NCI-H2171 treated with DMSO at 0.1 percent for 48 hours (cell line): ENCODE results near the gene OR52B2.

Source experiments
- DNase-seq: peaks from one replicate; lab custom pipeline; 2025; lab: John Stamatoyannopoulos, UW

The OR52B2 gene

DNA sequence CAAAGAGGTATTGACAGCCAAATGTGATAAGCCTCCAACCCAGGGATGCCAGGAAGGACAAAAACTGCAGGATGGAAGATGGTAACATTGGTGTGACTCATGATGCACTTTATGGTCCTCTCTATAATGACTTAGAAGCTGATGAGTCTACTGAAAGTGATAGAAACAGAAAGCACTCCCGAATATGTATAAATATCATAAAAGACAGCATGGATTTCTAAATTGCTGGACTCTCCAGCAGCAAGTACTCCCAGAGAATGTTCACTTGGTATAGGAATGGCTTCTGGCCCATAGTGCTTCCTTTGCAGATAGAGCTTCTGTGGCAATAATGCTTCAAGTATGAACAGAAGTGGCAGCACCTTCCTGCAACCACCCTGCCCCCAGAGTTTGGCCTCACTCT lies at the start of gene OR52B2:
Gene OR52B2, minus strand, starts transcription at position 101 of the 400 bp plus-strand sequence. Its CDS starts 0 bp downstream, at position 101.
- DNase-seq: no peak

DNA sequence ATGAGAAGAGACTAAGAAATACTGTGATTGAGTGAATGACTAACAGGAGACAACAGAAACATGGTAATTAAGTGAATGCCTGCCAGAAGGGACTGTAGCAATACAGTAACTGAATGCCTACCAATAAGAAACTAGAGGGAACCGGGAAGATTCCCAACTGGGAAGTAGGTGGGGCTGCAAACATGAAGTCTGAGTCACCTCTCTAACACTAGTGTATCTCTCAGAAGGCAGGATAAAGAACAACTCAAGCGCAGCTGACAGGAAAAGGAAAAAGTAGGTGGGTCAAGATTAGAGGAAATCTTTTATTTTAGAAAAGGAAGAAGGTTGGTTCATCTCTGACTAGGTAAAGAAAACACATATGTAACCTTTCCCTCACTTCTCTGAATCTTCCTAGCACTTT lies 49.2 kb upstream of the OR52B2 start:
- DNase-seq: no peak

DNA sequence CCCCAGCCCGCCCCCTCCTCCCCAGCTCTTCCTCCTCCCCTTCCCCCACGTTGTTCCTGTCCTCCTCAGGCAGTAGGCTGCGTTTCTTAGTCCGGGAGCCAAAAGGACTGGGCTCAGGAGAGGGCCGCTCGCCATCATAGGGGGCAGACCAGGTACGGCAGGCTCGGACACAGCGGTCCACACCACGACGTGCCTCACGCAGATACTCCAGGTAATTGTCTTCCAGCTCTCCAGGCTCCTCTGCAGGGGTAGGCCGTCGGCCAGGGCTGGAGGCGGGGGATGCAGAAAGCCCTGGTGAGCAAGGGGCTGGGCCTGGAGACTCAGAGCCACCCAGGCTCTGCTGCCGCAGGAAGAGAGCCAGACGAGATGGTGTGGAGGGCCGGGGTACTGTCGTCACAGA lies 47.6 kb upstream of the OR52B2 start:
- DNase-seq: no peak

DNA sequence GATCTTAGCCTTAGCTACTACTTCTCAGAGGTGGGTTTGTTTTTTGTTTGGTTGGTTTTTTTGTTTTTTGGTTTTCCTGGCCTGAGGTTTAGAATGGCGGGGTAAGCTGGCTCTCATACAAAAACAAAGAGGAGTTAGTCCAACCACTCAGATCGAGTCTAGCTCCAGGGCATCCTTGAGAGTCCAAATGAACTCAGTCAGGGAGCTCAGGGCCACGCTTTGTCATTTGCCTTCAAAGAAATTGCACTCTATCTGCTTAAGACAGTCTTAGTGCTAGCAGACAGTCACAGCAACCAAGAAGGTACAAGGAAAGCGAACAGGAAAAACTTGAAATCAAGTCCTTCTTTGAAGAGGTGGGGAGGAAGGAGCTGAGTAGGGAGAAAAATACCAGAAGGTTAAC lies 46.4 kb upstream of the OR52B2 start:
- no peak for DNase-seq

DNA sequence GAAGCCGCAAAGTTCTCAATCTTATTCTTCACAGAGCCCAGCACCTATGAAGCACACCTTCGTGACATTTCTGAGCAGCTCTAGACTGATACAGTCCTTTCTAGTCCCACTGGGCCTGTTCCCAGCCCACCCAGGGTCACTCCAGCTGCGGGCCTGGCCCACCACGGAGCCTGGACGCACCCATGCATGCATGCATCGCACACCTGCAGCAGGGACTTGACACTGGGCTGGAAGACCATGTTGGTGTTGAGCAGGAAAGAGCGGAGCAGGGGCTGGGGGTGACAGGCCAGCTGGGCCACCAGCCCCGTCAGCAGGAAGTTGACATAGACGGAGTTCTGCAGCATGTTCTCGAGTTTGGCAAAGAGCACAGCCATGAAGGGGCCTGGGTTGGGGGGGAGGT lies 44.4 kb upstream of the OR52B2 start:
- DNase-seq: no peak

DNA sequence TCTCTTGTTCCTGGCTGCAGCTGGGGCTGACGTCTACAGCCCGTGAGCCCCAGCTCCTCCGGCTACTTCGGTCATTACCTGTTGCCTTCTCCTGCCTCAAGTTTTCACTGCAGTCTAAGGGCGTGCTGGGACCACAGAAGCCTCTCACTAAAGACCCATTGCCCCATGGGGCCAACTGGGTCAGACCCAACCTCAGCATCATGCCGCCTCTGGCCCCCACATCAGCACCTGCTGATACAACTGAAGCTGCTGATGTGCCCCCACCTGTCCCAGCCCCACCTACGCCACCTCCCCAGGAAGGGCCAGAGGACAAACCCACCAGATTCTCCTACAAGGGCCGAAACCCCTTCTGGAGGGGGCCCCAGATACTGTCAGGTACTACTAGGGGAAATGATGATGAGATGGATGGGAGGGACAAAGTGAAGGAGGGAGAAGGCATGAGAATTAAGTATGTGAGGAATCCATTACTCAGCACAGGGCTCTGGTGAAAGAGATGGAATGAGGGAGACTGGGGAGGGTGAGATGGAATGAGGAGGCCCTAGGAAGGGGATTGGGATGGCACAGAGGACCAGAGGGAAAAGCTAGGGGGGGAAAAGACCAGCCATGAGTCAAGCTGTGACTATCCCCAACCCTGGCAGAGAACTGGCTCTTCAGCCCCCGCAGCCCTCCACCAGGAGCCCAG lies 40.3 kb upstream of the OR52B2 start:
- no peak for DNase-seq

DNA sequence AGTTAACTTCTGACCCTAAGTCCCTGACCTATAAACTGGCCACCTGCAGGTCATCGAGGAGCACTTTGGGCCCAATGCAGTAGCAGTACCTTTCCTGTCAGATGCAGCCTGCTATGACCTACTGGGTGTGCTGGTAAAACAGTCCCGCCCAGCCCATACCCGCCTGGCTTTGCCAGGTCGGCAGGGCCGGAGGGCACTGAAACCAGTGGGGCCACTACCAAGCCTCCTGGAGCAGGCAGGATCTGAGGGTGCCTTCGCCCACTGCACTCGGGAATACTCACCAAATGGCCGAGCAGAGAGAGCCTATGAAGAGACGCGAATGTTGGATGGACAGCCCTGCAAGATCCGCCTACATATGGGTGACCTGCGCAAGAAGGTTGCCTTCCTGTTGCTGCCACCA lies 39.7 kb upstream of the OR52B2 start:
- DNase-seq: no peak

DNA sequence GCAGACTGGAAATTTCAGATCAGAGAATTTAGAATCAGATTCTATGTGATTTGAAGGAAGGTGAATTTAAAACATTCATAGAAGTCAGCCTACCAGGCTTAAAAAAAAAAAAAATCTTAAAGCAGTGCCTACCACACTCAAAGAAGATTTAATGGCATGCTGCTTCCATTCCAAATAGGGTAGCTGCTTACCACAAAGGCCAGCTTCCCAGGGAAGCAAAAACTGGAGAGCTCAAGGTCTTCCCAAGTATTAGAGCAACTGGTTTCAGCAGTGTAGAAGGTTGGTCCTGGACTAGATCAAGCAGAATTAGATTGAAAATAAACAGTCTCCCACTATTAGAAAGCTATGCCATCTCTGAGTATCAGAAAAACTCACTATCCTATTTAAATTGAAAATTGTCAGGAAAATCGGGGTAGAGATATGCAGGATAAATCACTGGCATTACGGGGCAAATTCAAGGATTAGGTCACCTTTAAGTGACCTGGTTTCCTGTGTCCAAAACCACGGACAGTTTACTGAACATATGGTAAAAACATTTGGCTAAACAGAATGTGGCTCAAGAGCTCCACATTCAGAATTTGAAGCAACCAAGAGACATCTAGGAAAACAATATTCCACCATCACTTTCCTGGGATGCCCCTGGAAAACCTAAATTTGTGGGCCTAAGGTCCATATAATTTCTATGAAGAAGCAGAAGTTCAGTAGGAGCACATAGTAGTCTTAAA lies 36.5 kb upstream of the OR52B2 start:
- DNase-seq: no peak

DNA sequence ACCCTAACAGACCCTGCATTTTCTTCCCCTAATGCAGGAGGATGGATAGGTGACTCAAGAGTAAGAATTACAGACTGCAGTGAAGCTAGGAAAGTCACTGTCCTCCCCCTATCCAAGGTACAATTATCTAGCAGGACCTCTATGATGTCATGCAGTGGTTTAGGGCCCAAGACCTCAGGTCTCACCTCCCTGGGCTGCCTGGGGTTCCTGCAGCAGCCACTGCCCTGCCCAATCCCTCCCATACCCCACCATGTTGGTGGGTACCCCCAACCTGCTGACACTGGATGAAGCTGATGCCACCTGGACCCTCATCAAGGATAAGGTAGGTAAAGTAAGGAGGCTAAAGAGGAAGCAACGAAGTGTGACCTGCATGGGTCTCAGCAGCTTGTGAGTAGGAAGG lies 35.2 kb upstream of the OR52B2 start, which contains the start of gene C11orf42:
Gene C11orf42, plus strand, starts transcription at position 192 of the 400 bp plus-strand sequence. Its CDS starts 59 bp downstream, at position 251.
- DNase-seq: no peak

DNA sequence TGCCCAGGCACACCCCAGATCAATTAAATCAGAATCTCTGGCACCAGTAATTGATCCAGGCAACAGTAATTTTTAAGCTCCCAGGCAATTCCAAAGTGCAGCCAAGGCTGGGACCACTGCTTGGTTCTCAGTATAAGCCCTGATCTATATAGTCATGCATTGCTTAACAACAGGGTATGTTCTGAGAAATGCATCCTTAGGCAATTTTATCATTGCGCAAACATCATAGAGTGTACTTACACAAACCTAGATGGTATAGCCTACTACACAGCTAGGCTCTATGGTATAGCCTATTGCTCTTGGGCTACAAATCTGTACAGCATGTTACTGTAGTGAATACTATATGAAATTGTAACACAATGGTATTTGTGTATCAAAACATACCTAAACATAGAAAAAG lies 34.6 kb upstream of the OR52B2 start:
- DNase-seq: no peak

DNA sequence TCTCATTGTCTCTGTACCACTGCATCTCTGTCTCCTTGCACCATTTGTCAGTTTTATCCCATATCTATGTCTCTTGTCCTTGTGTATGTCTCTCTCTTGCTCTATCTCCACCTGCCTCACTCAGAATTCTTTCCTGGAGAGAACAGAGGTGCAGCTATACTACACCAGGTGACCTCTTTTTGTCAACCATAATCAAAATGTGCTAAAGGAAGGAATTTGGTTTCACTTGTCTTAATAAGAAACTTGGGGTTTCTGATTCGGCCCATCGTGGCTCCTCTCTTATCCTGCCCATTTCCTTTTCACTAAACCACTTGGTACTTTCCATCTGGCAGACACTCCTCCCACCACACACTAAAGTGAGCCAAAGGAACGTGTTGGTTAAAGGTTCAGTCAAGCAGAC lies 33.2 kb upstream of the OR52B2 start:
- no peak for DNase-seq

DNA sequence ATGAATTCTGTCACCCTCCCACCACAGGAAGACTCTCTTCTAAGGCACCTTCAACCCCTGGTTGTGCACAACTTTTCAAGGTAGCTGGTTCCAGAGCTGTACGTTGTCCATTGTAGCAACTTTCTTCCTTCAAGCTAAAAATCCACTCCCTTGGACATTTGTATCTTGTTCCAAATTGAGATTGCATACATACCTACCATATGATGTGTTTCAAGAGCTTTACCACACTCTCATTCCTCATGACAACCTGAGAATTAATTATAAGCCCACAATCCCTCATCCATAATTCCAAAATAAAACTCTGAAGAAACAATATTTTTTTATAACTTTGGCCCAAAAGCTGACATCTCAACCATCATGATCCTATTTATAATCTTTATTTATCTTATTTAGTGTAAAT lies 31.9 kb upstream of the OR52B2 start:
- no peak for DNase-seq

DNA sequence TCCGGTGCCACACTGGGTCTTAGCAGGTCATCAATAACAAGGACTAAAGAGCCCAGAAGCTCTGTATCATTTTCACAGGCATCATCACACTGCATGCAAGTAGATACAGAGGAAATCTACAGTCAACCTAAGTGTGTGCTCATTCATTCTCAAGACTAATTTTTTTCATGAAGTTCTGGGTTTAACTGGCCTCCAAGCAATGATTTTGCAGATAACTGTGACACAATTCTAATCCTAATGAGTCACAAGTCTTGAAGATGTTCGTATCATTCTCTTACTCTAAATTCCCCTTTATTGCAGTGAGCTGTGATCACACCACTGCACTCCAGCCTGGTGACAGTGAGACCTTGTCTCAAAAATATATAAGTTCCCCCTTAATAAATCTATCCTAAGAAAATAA lies 31.4 kb upstream of the OR52B2 start:
- DNase-seq: no peak

DNA sequence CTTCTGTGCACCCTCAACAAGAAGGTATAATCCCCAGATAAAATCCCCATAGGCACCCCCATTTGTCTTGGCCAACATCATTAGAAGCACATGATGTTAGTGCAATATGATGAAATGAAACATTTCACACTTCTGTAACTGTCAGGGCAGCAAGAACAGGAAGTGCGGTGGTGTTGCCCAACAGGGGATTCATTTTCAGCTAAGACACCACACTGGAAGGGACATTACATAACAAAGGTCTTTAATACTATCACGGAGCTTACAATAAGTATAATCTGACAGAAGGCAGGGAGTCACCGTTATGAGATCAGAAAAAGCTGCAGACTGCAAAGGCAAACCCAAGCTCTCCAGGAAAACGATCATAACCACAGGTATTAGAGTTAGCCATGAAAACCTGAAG lies 30.8 kb upstream of the OR52B2 start:
- no peak for DNase-seq

DNA sequence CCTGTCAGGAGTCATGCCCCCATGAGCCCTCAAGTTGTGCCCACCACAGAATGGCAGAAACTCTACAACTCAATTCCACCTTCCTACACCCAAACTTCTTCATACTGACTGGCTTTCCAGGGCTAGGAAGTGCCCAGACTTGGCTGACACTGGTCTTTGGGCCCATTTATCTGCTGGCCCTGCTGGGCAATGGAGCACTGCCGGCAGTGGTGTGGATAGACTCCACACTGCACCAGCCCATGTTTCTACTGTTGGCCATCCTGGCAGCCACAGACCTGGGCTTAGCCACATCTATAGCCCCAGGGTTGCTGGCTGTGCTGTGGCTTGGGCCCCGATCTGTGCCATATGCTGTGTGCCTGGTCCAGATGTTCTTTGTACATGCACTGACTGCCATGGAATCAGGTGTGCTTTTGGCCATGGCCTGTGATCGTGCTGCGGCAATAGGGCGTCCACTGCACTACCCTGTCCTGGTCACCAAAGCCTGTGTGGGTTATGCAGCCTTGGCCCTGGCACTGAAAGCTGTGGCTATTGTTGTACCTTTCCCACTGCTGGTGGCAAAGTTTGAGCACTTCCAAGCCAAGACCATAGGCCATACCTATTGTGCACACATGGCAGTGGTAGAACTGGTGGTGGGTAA lies 29.2 kb upstream of the OR52B2 start, which contains the start of gene OR52W1:
Gene OR52W1, plus strand, starts transcription at position 51 of the 637 bp plus-strand sequence. Its CDS starts 0 bp downstream, at position 51.
- no peak for DNase-seq

DNA sequence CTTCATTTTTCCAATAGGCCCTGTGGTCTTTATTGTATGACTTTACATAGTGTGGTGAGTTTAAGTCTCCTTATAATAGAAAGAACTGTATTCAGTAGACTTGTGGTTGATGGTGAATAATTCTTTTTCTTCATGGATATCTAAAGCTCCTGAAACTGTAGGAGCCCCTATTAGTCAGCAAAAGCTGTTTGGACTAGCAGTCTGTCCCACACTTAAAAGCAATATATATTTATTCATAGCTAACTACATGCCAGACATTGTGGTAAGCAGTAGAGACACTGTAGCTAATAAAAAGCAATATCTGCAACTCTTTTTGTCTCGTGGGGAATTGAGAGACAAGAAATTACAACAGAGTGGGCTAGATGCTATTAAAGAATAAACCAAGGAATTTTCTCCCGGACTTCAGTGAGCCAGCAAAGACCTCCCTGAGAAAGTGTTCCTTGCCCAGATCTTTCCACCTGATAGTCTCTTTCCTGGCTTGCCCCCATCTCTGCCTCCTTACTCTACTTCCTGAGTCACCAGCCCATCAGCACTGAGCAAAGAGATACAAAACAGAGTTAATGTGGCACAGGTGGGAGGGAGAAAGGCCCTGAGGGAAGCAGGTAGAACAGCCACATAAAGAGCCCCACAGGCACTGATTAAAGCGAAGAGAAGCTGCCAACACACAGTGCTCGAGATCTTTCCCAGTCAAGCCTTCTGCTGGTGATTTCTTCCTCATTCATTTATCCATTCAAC lies 27.5 kb upstream of the OR52B2 start:
- DNase-seq: no peak

DNA sequence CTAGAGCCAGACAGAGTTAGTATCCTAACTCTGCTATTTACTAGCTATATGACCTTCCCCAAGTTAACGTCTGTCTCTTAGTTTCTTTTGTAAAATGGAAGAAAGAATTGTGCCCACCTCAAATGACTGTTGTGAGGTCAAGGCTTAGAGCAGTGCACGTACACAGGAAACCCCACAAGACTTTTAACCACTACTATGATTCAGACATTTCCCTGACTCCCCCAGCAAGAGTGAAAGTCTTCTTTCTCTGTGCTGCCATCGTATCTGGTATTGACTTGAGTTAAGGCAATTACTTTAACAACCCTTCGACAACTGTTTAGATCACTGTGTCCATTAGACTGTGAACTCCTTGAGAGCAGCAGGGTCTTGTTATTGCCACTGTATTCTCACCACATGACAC lies 26.3 kb upstream of the OR52B2 start:
- DNase-seq: no peak

DNA sequence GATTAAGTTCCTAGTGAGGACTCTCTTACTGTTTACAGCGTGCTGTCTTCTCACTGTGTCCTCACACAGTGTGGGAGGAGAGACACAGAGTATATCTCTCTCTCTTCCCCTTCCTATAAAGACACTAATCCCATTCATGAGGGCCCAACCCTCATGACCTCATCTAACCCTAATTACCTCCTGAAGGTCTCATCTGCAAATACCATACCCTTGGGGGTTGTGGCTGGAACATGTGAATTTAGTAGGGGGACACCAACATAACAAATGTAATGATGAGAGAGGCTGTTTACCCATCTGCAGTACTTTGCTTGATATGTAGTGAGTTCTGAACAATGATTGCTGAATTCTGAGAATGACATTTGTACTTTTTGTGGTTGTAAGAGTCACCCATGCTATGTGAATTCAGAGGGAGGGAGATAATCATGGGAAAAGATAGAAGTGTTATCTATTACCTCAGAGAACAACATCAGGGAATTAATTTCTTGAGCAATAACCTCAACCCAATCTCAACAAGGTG lies 24.0 kb upstream of the OR52B2 start:
- no peak for DNase-seq

DNA sequence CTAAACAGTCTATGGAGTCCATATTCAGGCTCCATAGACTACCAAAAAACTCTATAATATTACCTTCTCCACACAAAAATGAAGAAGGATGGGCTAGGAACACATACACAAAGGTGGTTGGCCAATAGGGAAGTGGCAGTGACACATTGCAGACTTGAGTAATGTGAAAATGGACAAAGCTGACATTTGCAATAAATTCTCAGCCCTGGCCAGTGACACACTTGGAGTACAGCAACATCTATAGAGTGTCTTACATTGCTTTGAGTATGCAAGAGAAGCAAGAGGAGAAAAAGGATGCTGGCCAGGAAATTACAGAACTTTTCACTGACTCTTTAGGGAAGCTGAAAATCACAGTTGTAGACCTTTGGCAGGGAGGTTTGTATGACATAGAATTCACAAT lies 21.6 kb upstream of the OR52B2 start:
- DNase-seq: no peak

DNA sequence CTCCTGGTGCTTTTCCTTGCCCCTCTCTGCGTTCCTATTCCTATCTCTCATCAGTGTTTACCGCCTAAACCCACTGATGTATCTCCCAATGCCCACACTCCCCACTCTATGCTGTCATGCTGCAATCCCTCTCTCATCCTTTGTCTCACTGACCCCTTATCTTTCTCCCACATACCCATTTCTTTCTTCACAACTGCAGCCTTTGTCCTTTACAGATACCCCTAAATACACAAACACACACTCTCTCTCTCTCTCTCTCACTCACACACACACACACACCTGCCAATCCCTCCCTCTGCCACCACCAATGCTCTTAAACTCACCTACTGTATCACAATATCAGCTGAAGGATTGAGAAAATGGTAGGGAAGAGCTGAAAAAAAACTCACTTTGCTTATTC lies 5.3 kb upstream of the OR52B2 start:
- DNase-seq: no peak

DNA sequence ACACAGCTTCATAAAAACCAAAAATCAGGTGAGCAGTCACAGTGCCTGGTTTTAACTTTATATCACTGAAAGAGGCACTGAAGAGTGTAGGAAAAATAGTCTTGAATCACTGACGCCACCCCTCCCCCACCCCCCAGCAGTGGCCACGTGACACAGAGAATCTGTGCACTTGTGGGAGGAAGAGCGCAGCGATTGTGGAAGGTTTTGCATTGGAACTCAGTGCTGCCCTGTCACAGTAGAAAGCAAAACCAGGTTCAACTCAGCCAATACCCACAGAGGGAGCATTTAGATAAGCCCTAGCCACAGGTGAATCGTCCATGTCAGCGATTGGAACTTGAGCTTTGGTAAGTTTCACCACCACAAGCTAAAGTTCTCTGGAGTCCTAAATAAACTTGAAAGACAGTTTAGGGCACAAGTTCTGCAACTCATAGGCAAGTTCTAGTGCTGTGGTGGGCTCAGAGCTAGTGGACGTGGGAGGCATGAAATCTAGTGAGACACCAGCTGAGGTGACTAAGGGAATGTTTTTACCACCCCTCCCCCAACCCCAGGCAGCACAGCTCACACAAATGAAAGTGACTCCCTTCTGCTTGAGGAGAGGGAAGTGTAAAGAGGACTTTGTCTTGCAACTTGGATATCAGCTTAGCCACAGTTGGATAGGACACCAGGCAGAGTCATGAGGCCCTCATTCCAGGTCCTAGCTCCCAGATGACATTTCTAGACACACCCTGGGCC lies 13.3 kb downstream of the OR52B2 start:
- no peak for DNase-seq
